22Rv1 (cell line): Measurements from ENCODE around the gene COMMD1.

Source experiments
- CTCF ChIP-seq: fragments of 450-650 bp; IDR thresholded peaks from 2 replicates; pipeline ENCODE4 v1.5.1; 2017; ENCODE audit warnings: mild to moderate bottlenecking
- ZFX ChIP-seq: fragments of 450-650 bp; IDR thresholded peaks from 2 replicates; pipeline ENCODE4 v1.6.1; 2017; ENCODE audit warnings: antibody characterized with exemption, borderline replicate concordance

GRCh38 chr2:62099050-62099449 lies 193.6 kb downstream of the COMMD1 start:
- TF ChIP-seq CTCF (no peak), ZFX (no peak)
